SJSA1 (cell line): ENCODE data around the gene WDR59. TPM values are rescaled to one million over a fixed set of nuclear protein-coding genes. Genes with fewer than 3 reads are reported as not detected.
"Not testable (repeated sequence)": the region's sequence is repeated elsewhere in the genome, so short reads cannot be mapped to it uniquely, and the experiment has no call there.

Source experiments
- DNase-seq, 2 experiments: peaks; one replicate each; pipeline ENCODE4 v3.0.0-alpha.2; 2015 to 2020; ENCODE audit warnings: low spot score in 2 of 2, low read depth in 1 of 2
- H3K27ac ChIP-seq: fragments of 250-450 bp; sonication (Bioruptor Pico); 2 replicates; pipeline ENCODE4 v1.5.1; 2020; ENCODE audit warnings: mild to moderate bottlenecking, moderate library complexity
- H3K27me3 ChIP-seq: fragments of 250-450 bp; sonication (Bioruptor Pico); replicated peaks from 2 replicates; pipeline ENCODE4 v1.5.1; 2020; ENCODE audit warnings: mild to moderate bottlenecking, moderate library complexity
- H3K36me3 ChIP-seq: fragments of 250-450 bp; sonication (Bioruptor Pico); 2 replicates; pipeline ENCODE4 v1.5.1; 2020; ENCODE audit warnings: mild to moderate bottlenecking
- H3K4me1 ChIP-seq: fragments of 250-450 bp; sonication (Bioruptor Pico); replicated peaks from 2 replicates; pipeline ENCODE4 v1.6.1; 2021; ENCODE audit warnings: mild to moderate bottlenecking
- H3K4me3 ChIP-seq: fragments of 250-450 bp; sonication (Bioruptor Pico); 2 replicates; pipeline ENCODE4 v1.5.1; 2020; ENCODE audit warnings: mild to moderate bottlenecking
- H3K9me3 ChIP-seq: fragments of 250-450 bp; sonication (Bioruptor Pico); replicated peaks from 2 replicates; pipeline ENCODE4 v1.5.1; 2020; ENCODE audit warnings: mild to moderate bottlenecking
- total RNA-seq: library from RNA; depleted of rRNA; stranded (reverse); fragments of >200 nt; shearing (Covaris generic); gene quantifications from 2 replicates; pipeline ENCODE4 v1.2.3, GENCODE V29; 2014; rRNA removed

WDR59 gene, protein sequence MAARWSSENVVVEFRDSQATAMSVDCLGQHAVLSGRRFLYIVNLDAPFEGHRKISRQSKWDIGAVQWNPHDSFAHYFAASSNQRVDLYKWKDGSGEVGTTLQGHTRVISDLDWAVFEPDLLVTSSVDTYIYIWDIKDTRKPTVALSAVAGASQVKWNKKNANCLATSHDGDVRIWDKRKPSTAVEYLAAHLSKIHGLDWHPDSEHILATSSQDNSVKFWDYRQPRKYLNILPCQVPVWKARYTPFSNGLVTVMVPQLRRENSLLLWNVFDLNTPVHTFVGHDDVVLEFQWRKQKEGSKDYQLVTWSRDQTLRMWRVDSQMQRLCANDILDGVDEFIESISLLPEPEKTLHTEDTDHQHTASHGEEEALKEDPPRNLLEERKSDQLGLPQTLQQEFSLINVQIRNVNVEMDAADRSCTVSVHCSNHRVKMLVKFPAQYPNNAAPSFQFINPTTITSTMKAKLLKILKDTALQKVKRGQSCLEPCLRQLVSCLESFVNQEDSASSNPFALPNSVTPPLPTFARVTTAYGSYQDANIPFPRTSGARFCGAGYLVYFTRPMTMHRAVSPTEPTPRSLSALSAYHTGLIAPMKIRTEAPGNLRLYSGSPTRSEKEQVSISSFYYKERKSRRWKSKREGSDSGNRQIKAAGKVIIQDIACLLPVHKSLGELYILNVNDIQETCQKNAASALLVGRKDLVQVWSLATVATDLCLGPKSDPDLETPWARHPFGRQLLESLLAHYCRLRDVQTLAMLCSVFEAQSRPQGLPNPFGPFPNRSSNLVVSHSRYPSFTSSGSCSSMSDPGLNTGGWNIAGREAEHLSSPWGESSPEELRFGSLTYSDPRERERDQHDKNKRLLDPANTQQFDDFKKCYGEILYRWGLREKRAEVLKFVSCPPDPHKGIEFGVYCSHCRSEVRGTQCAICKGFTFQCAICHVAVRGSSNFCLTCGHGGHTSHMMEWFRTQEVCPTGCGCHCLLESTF
- total RNA-seq: 10.0 and 15.2 TPM in 2 replicates

DNA sequence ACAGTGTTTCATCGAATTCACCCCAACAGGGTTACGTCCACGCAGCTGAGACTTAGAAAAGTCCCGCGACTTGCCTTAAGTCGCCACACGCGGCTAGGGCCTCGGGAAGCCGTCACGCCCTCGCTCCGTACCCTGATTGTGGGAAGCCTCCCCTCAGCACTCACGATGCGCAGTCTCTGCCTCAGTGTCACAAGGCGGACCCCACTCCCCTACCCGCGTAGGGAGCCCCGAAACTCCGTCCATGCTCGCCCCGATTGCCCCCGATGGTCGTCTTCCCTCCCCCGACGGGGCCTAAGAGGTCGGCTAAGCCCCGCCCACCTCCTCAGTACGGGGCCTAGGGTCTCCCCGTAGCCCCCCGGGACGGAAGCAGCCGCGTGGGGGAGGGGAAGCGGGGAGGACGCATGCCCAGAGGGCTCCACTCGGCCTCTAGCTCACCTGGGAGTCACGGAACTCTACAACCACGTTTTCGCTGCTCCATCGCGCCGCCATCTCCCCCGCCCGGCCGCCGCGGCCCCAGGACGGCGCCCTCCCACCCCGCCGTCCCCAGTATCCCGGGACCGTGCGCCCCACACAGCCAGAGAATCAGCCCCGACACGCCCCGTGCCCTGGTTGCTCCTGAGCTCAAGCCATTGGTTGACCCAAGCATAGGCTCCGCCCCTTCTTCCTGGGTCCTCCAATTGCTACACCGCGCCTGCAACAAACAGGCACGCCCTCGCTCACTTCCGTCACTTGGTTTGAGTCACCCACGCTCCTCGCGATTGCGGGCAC lies at the start of gene WDR59:
TSS of gene WDR59 (minus strand) at position 595 of the 768 bp plus-strand sequence. CDS start at position 489, 106 bp downstream.
- H3K27me3 ChIP-seq: no peaks in the 10 kb centered on the region
- DNase-seq: peak; percentile 92 to 99
- H3K4me1 ChIP-seq: no peaks in the 10 kb centered on the region; the same call in 1 of the 2 replicates
- peaks cover 9% of the 10 kb centered on the region for H3K36me3 ChIP-seq
- H3K9me3 ChIP-seq: no peaks in the 10 kb centered on the region
- H3K4me3 ChIP-seq: peak within 1 kb of the TSS; percentile 72
- peak within 1 kb of the TSS; percentile 38 for H3K27ac ChIP-seq

DNA sequence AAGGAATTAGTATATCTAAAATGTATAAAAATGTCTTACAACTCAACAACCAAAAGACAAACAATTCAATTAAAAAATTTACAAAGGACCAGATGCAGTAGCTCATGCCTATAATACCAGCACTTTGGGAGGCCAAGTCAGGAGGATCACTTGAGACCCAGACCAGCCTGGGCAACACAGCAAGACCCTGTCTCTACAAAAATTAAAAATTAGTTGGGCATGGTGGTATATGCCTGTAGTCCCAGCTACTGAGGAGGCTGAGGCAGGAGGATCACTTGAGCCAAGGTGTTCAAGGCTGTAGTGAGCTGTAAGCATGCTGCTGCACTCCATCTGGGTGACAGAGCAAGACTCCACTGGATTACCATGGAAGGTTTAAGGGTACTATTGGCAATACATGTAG lies 47.7 kb upstream of the WDR59 start:
- Histone ChIP-seq H3K4me1 (peaks cover 27% of the 10 kb centered on the region), H3K9me3 (peaks cover 2% of the 10 kb centered on the region; the same call in 1 of the 2 replicates), H3K36me3 (peaks cover 2% of the 10 kb centered on the region; the same call in 1 of the 2 replicates), H3K27ac (no peak overlapping the region), H3K4me3 (no peak overlapping the region), H3K27me3 (no peaks in the 10 kb centered on the region)
- DNase-seq: no peak

DNA sequence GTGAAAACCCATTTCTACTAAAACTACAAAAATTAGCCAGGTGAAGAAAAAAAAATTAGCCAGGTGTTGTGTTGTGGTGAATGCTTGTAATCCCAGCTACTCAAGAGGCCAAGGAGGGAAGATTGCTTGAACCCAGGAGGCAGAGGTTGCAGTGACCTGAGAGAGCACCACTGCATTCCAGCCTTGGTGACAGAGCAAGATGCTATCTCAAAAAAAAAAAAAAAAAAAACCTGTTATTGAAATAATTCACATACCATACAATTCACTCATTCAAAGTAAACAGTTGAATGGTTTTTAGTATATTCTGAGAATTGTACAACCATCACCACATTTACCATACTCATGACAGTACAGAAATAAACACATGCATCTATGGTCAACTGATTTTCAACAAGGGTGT lies 44.9 kb upstream of the WDR59 start:
- Histone ChIP-seq H3K27ac (peak overlapping the region; percentile 62), H3K4me3 (no peak overlapping the region), H3K9me3 (no peaks in the 10 kb centered on the region), H3K36me3 (no peaks in the 10 kb centered on the region), H3K27me3 (no peaks in the 10 kb centered on the region), H3K4me1 (peaks cover 51% of the 10 kb centered on the region)
- DNase-seq: peak; percentile 71 to 84

DNA sequence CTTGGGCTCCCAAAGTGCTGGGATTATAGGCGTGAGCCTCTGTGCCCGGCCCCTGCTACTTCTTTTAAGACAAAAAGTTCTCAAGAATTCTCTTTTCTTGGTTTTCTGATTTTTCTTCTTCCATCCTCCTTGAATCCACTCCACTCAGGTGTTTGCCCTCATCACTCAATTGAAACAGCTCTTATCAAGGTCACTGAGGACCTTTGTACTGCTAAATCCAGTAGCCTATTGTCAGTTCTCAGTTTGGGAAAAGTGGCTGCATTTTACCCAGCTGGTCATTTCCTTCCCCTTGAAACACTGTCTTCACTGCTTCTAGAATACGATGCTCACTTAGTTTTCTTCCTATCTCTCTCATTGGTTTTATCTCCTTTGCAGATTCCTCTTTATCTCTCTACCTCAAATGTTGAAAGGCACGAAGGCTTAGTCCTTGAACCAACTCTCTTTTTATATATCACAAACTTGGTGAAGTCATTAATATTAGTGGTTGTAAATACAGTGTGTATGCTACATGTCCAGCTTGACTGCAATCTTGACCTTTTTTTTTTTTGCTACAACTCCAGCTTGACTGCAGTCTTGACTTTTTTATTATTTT lies 43.7 kb upstream of the WDR59 start:
- Histone ChIP-seq H3K4me1 (peaks cover 51% of the 10 kb centered on the region), H3K27me3 (no peaks in the 10 kb centered on the region), H3K9me3 (no peaks in the 10 kb centered on the region), H3K36me3 (no peaks in the 10 kb centered on the region), H3K4me3 (no peak overlapping the region), H3K27ac (no peak overlapping the region; the same call in 1 of the 2 replicates)
- DNase-seq: no peak

DNA sequence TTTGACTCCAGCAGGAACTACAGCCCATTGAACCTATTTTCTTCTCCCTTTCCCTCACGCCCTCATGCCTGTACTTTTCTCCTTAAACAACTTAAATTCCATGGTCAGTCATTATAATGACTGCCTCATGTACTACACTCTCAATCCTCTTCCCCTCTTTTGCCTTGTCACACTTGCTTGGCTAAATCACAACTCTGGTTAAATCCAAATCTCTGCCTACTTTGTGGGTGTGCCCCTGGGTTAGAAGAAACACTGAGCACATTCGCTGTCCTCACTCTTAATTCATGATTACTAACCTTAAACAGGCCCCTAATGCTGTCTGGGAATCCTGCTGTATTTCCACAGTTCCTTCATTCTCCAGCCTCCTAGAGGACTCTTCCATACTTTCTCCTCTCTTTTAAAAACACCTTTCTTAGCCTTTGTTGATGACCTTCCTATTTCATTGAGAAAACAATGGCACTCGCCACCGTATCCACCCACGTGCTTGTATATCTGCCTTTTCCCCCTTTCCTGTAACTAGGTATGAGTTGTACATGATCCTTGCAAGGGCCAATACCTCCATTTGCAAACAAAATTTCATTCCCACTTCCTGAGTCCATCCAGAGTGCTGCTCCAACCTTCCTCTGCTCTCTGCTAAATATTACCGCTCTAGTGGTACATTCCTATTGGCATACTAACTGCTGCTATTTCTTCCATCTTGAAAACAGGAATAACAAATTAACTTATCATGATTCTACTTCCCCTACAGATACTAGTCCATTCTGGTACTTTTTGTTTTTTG lies 42.8 kb upstream of the WDR59 start:
- H3K4me3 ChIP-seq: no peak overlapping the region
- no peak for DNase-seq

DNA sequence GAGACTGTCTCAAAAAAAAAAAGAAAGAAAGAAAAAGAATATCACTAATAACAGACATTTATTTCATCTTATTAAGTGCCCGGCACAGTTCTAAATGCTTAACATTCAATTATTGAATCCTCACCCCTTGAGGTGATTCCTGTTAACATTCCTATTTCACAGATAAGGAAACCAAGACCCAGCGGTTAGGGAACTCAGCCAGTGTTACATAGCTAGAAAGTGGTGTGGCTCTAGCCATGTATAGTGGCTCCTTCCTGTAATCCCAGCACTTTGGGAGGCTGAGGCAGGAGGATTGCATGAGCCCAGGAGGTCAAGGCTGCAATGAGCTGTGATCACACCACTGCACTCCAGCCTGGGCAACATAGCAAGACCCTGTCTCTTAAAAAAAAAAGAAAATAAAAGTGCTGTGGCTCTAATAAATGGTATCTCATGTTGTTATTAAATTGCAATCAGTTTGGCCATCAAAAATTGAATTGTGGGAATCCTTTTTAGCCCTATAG lies 42.0 kb upstream of the WDR59 start:
- Histone ChIP-seq H3K27ac (no peak overlapping the region; the same call in none of the 2 replicates), H3K9me3 (no peaks in the 10 kb centered on the region), H3K36me3 (no peaks in the 10 kb centered on the region), H3K27me3 (no peaks in the 10 kb centered on the region), H3K4me1 (peaks cover 51% of the 10 kb centered on the region), H3K4me3 (no peak overlapping the region)
- DNase-seq: no peak

More for the DNA sequence above, 42.8 kb upstream of the WDR59 start:
- Histone ChIP-seq H3K36me3 (no peaks in the 10 kb centered on the region), H3K9me3 (no peaks in the 10 kb centered on the region), H3K27ac (peak overlapping the region; percentile 13; the same call in 1 of the 2 replicates), H3K27me3 (no peaks in the 10 kb centered on the region), H3K4me1 (peaks cover 51% of the 10 kb centered on the region)

DNA sequence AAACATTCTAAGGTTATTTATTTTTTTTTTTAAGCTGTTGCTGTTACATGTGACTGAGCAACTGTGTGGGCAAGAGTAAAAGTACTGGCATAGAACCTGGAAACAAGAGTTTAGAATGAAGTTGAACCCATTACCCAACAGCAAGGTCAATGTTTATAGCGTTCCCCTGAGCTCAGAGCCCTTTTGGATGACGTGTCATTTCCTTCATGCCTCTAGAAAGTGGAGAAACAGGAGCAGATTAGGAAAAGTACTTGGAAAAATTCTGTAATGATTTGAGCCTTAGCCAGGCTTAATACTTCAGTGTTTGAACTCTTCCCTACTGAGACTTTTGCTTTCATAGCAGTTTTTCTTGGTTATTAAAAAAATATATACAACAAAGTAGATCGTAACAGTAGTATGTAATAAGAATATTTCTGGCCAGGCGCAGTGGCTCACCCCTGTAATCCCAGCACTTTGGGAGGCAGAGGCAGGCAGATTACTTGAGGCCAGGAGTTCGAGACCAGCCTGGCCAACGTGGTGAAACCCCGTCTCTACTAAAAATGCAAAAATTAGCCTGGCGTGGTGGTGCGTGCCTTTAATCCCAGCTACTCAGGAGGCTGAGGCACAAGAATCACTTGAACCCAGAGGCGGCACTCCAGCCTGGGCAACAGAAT lies 41.4 kb upstream of the WDR59 start:
- not testable (repeated sequence) for H3K27me3 ChIP-seq, H3K4me3 ChIP-seq, H3K9me3 ChIP-seq, H3K36me3 ChIP-seq
- peaks cover 51% of the 10 kb centered on the region for H3K4me1 ChIP-seq
- peak overlapping the region; percentile 43 for H3K27ac ChIP-seq
- peak in 1 of 2 experiments; percentile 46 for DNase-seq

DNA sequence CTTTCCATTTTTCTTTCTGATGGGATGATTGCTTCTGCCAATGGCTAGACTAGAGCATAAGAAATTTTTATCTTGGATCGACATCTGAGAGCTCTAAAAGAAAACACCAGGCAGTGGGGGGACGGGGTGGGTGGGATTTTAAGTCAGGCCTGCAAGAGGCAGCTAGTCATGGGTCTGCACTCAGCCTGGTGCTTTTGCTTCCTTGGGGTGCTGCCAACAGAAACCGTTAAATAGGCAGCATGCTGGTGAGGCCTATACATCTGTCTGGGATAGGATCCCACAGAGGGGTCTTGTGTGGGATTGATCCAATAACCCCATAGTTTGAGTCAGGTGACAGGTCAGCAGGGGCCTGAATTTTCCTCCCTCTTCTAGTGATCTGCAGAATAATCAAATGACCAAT lies 40.8 kb upstream of the WDR59 start:
- H3K27ac ChIP-seq: peak overlapping the region; percentile 43

DNA sequence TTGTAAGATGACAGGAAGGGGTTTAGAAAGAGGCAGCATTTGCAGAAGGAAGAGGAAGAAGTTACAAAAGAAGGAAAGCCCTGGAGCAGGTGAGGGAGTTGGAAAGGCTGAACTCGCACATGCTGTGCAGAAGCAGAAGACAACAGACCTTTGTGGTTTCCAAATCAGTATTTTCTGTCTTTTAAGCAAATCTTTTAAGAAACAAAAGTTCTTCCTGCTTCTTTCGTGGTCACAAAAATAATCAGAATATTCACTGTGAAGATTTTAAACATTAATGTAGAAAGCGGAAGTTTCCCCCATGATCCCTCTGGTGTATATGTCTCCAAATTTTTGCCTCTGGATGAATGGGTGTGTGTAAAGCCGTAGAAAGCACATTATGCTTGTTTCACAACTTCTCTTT lies 39.7 kb upstream of the WDR59 start:
- Histone ChIP-seq H3K27me3 (no peaks in the 10 kb centered on the region), H3K4me1 (peaks cover 39% of the 10 kb centered on the region), H3K36me3 (no peaks in the 10 kb centered on the region), H3K27ac (no peak overlapping the region), H3K4me3 (no peak overlapping the region), H3K9me3 (peaks cover 9% of the 10 kb centered on the region)
- DNase-seq: no peak

More for the DNA sequence above, 40.8 kb upstream of the WDR59 start:
- no peaks in the 10 kb centered on the region for H3K36me3 ChIP-seq
- DNase-seq: no peak
- no peak overlapping the region for H3K4me3 ChIP-seq
- peaks cover 51% of the 10 kb centered on the region for H3K4me1 ChIP-seq
- no peaks in the 10 kb centered on the region for H3K27me3 ChIP-seq
- H3K9me3 ChIP-seq: peaks cover 9% of the 10 kb centered on the region

DNA sequence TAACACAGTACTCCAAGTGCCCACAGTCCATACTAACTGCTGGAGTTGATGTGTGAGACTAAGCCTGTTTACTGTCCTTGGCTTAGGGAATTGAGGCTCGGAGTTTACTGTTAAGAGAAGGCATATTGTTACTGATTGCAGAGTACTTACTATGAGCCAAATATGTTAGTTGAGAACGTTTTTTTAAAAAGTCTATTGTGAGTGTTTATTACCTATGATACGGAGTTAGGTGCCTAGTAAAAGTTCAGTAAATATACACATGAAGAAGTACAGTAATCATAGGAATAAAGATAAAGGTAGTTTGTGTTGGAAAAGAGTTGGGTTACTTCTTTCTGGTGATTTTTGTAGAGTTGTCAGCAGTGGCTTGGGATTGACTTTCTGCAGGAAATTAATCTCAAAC lies 39.3 kb upstream of the WDR59 start:
- DNase-seq: no peak
- Histone ChIP-seq H3K36me3 (no peaks in the 10 kb centered on the region), H3K4me3 (no peak overlapping the region), H3K9me3 (peaks cover 9% of the 10 kb centered on the region), H3K27ac (no peak overlapping the region), H3K4me1 (peaks cover 39% of the 10 kb centered on the region), H3K27me3 (no peaks in the 10 kb centered on the region)

DNA sequence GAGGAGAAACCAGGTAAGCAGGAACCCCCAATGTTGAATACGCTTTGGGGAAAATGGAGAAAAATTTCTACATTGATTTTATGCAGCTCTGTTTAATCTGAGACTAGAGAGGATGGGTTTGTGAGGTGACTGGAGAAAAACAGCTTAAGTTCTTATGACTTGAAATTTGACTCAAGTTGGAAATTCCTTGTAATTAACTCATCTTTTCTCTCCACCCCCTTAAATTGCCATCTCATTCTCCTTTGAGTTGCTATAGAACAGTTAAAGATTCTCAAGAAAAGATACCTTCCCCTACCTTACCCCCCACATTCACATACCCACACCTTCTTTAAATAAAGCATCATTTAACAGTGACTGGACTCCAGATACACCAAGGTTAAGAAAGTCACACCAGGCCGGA lies 38.1 kb upstream of the WDR59 start:
- H3K36me3 ChIP-seq: no peaks in the 10 kb centered on the region
- no peaks in the 10 kb centered on the region for H3K27me3 ChIP-seq
- H3K9me3 ChIP-seq: peaks cover 9% of the 10 kb centered on the region
- H3K27ac ChIP-seq: no peak overlapping the region
- no peak for DNase-seq
- H3K4me1 ChIP-seq: peaks cover 40% of the 10 kb centered on the region
- no peak overlapping the region for H3K4me3 ChIP-seq

DNA sequence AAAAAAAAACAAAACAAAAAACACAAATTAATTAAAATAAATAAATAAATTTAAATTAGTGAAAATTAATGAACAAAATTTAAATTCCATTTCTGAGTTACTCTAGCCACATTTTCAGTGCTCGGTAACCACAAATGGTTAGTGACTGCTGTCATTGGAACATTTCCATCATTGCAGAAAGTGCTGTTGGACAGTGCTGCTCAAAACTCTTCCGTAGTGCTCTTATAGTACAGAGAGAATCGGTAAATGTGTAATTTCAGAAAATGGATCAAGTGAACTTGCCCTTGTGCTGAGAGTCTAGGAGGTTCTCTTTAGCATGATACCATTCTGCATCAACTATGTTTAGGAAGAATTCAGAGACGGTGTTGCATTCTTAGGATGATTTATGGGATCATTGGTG lies 37.6 kb upstream of the WDR59 start:
- DNase-seq: no peak
- peaks cover 39% of the 10 kb centered on the region for H3K4me1 ChIP-seq
- H3K36me3 ChIP-seq: no peaks in the 10 kb centered on the region
- H3K27me3 ChIP-seq: no peaks in the 10 kb centered on the region
- no peak overlapping the region for H3K27ac ChIP-seq
- H3K4me3 ChIP-seq: no peak overlapping the region
- H3K9me3 ChIP-seq: peaks cover 9% of the 10 kb centered on the region
